ENCODE measurements around the gene CNOT4. TPM values are rescaled to one million over a fixed set of nuclear protein-coding genes. Genes with fewer than 3 reads are reported as not detected.
"Not testable (repeated sequence)": the region's sequence is repeated elsewhere in the genome, so short reads cannot be mapped to it uniquely, and the experiment has no call there.

Gene CNOT4
- total RNA-seq, 1 experiment from 2014 or later = 15.3 TPM

DNA sequence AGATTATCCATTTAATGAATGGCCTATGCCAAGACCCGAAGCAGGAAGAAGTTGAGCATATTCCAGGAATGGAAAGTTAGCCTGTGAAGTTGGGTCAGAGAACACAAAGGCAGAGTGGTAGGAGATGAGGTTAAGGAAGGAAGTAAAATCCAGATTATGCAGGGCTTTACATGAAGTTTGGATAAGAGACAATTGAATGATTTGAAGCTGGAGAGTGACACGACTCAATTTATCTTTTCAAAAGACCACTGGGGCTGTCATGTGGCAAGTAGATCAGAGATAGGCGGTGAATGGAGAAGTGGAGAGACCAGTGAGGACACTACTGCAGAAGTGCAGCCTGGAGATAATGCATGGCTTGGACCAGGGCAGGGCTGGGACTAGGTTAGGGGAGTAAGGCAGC is 7.2 kb upstream of the CNOT4 start:
- no peak for DNase-seq (ENCODE audit: extremely low read depth, low read depth)

DNA sequence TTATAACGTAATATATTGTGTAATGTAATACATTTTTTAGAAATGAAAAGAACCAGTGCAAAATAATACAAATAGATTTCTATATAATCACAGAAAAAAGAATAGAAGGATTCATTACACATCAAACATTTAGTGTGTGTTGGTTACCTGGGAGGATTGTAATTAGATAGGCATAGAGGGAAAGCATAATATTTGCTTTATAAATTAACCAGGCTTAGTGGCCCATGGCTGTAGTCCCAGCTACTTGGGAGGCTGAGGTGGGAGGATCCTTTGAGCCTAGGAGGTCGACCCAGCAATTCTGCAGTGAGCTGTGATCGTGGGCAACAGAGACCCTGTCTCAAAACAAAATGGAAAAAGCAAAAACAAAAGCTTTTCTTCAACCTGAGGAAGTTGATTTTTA is 5.0 kb upstream of the CNOT4 start:
- DNase-seq (ENCODE audit: extremely low read depth, low read depth) = no peak

DNA sequence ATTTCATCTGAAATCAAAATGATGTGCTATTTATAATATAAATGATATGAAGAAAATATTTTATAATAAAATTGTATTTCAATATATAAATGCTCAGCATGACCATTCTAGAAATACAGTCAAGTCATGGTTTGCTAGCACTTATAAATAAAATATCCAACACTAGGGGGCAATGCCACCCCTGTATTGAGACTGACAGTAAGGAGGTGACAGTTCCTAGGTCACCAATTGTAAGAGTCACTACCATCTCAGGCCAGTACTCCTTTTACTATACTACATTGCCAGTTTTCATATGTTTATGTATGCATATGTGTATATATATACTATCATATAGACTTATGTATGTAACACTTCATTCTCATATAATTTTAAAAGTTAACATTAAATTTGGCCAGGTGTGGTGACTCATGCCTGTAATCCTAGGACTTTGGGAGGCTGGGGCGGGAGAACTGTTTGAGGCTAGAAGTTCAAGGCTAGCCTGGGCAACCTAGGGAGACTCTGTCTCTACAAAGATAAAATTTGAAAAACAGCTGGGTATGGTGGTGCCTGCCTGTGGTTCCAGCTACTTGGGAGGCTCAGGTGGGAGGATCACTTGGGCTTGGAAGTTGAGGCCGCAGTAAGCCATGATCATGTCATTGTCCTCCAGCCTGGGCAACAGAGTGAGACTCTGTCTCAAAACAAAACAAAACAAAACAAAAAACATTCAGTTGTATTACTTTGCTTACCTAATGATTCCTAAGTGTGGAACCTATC is 2.4 kb upstream of the CNOT4 start:
- DNase-seq (ENCODE audit: extremely low read depth, low read depth) = peak; percentile 87

DNA sequence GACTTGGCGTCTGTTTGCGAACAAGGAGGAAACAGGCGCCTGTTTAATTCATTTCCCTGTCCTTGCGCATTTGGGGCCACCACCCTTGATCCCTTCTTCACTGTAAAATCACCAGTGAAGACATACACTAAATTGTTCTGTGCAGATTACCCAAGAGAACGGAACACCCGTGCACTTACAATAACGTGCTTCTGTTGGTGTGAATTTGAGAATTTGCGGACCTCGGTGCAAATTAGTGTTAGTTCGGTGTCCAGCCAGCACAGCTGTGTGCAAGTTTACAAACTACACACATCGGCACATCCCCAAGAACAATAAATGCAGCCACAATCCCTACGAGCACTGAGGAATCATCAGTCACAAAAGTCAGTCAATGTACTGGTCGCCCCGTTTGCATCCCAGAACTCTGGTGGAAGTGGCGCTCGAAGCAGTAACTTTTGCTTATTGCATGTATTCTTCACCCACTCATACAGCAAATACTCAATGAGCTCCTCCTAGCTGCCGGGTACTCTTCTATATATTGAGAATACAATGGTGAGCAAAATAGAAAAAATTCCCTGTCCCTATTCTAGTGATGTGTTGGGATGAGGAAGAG is 786 bp upstream of the CNOT4 start:
- peak; percentile 35 for DNase-seq (ENCODE audit: extremely low read depth, low read depth)

DNA sequence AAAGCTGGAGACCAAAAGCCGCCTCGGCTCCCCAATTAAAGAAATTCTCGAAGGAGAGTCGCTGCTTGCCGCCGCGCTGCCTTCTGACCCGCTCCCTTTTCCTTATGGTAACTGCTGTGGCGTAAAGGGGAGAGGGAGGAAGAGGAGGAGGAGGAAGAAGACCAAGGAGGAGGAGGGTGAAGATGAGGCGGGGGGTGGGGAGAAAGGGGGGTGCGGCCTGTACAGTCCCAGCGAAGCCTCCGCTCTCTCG is 388 bp downstream of the CNOT4 start:
- DNase-seq (ENCODE audit: extremely low read depth, low read depth) = no peak

DNA sequence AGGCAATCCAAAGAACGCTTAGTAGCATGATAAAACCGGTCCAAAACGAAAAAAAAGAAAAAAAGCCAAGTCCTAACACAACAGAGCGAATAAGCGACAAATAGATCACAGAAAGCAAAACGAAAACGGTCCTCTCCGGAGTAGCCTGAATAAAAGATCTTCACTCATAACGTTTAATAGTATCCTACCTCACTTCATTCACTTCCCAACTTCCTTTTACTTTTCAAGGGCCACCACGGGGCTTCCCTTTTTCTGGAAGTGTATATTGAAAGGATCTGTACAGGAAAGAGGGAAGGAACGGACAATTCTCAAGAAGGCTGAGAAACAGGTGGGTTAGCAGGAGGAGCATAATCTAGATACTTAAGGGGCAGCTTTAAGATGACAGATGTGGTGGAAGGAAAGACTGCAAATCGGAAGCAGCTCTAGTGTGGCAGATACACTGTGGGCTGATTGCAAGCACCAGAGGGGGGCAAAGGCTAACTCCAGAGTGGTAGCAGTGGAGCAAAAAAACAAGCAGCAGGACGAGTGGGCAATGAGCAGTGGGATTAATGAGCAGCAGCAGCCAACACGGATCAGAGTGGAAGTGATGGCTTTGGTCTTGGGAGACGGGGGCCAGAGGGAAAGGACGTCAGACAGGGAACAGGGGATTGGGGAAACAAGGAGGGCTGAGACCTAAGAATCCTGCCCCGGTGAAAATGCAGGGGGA is 866 bp downstream of the CNOT4 start:
- peak; percentile 15 for DNase-seq (ENCODE audit: extremely low read depth, low read depth)

DNA sequence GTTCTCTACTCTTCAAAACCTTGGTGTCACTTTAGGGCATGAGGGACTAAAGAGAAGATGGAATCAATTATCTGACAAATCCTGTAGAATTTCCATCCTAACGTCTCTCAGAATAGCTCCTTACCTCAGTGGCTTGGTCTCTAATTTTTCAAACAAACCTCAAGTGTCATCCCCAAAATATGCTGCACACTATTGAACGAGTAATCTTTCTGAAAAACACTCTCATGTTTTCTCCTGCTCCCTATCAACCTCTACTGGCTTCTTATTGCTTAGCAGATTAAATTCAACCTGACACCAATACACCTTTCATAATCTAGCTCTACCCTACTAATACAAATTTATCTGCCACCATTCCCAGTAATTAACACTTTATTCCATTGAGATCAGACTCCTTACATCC is 8.5 kb downstream of the CNOT4 start:
- DNase-seq (ENCODE audit: extremely low read depth, low read depth) = no peak

DNA sequence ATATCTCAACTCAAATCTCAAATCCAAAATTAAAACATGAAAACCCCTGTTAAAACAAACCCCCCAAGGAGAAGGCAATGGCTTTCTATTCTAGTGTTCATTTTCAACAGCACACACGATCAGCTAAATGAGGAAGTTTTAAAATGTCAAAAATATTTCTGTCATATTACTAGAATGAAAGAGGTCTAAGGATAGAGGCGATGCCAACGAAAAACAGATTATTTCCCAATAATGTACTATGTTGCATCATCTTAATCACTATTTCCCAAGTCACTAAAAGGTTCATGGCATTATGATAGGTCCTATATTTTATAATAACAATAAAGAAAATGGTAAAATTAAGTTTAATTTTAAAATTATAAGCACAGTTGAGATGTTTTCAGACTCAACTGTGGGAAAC is 10.1 kb downstream of the CNOT4 start:
- DNase-seq (ENCODE audit: extremely low read depth, low read depth) = no peak

DNA sequence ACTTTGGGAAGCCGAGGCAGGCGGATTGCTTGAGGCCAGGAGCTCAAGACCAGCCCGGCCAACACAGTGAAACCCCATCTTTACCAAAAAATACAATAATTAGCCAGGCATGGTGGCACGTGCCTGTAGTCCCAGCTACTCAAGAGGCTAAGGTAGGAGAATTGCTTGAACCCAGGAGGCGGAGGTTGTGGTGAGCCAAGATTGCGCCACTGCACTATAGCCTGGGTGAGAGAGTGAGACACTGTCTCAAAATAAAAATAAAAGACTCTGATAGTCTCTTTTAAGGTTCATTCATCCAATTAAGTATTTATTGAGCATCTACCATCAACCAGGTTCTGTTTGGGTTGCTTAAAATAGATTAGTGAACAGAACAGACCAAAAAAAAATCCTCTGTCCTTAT is 12.7 kb downstream of the CNOT4 start:
- not testable (repeated sequence) for DNase-seq (ENCODE audit: extremely low read depth, low read depth)

DNA sequence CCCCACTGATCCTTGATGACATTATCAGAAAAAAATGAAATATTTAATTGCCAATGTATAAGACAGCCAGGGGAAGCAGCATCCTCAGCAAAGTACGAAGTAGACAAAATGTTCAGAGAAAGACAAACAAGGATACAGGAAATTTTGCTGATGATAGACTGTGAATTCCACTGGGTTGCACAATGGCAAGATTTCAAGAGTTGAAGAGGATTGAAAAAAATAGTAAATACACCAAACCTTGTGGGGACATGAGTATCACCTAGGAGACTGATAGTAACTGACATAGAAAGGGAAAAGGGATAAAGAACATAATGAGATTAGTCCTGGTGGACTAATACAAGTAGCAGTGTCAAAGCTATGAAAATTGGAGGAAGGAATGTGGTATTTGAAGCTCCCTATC is 16.5 kb downstream of the CNOT4 start:
- DNase-seq (ENCODE audit: extremely low read depth, low read depth) = no peak

DNA sequence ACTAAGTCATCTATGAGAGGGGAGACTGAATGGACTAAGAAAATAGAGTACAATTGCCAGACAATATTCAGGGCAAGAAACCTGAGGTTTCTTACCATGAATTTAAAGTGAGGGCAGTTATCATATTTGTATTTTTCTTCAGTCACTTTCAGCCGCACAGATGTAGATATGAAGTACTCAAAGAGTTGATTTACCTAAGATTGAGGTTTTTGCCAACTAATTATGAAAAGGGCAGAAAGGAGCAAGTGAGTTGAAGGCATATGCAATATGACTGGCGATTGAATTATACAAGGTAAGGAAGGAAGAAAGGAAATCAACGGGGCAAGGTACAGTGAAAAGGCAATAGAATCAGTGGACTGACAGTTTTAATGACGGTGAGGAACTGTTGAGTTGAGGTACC is 17.8 kb downstream of the CNOT4 start:
- DNase-seq (ENCODE audit: extremely low read depth, low read depth) = no peak

DNA sequence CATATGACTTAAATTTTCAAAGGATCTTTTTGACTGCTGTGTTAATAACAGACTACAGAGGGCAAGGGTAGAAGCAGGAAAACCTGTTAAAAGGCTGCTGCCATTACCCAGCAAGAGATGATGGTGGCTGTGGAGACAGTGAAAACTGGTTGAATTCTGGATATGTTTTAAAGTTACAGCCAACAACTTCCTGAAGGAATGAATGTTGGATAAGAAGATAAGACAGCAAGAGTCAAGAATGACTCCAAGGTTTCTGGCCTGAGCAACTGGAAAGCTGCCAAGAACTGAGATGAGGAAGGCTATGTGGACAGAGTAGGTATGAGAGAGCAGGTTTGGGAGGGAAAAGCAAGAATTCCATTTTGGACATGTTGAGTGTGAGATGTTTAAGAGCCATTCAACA is 19.1 kb downstream of the CNOT4 start:
- DNase-seq (ENCODE audit: extremely low read depth, low read depth) = no peak

DNA sequence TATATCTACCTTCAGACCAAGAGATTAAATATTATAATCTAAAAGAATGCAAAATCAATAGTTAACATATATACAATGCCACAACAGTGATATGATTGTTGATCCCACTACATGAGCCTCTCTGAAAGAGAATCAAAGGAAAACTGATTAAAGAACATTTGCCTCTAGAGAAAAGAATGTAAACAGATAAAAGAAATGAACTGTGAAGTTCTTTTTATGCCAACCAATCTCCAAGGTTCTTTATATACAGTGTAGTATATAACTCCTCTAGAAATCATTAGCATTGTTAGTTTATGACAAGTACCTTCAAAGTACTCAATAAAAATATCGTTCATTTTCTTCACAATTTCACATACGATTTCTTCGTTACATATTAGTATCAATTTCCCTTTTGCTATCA is 20.1 kb downstream of the CNOT4 start:
- DNase-seq (ENCODE audit: extremely low read depth, low read depth) = no peak

DNA sequence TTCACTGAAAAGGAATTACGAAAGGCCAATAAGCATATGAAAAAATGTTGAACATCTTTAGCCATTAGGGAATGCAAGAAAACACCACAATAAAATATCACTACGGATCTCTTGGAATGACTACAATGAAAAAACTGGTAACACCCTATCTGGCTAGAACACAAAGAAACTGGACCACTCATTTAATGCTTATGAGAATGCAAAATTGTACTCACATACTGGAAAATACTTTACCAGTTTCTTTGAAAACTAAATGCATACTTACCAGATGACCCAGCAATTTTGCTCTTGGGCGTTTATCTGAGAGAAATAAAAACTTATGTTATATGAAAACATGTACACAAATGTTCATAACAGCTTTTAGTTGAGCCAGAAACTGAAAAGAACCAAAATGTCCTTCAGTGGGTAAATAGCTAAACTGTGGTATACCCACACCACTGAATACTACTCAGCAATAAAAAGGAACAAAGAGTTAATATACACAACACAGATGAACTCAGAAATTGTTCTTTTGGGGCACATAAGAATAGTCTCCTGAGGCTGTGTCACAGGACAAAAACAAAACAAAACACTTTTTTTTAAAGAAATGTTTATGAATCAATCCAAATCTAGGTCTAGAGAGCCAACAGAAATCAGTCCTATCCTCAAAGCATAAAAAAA is 23.5 kb downstream of the CNOT4 start:
- no peak for DNase-seq (ENCODE audit: extremely low read depth, low read depth)

DNA sequence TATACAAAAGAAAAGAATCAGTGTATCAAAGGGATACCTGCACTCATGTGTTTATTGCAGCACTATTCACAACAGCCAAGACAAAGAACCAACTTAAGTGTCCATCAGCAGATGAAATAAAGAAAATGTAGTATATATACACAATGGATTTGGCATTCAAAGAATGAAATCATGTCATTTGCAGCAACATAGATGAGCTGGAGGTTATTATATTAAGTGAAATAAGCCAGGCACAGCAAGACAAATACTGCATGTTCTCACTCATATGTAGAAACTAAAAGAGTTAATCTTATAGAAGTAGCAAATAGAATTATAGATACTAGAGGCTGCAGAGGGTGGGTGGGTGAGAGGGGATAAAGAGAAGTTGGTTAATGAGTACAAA is 28.3 kb downstream of the CNOT4 start:
- DNase-seq (ENCODE audit: extremely low read depth, low read depth) = no peak

DNA sequence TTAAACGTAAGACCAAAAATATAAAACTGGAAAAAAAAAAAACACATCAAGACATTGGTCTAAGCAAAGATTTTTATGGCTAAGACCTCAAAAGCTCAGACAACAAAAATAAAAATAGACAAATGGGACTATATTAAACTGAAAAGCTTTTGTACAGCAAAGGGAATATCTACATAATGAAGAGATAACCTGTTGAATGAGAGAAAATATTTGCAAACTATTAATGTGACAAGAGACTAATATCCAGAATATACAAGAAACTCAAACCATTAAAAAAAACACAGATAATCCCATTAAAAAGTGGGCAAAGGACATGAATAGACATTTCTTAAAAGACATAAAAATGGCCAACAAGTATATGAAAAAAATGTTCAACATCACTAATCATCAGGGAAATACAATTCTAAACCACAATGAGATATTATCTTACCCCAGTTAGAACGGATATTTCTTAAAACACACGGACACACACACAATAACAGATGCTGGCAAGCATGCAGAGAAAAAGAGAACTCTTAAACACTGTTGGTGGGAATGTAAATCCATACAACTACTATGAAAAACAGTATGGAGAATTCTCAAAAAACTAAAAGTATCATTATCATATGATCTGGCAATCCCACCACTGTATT is 28.8 kb downstream of the CNOT4 start:
- DNase-seq (ENCODE audit: extremely low read depth, low read depth) = no peak

DNA sequence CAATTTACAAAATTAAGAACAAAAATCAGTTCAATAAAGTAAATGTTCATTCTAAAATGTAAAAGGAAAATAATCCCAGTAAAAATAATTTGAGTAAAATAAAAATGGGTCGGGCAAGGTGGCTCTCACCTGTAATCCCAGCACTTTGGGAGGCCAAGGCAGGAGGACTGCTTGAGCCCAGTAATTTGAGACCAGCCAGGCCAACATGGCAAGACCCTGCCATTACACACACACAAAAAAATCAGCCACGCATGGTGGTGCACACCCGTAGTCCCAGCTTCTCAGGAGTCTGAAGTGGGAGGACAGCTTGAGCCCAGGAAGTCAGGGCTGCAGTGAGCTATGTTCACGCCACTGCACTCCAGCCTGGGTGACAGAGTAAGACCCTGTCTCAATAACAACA is 34.4 kb downstream of the CNOT4 start:
- DNase-seq (ENCODE audit: extremely low read depth, low read depth) = no peak

DNA sequence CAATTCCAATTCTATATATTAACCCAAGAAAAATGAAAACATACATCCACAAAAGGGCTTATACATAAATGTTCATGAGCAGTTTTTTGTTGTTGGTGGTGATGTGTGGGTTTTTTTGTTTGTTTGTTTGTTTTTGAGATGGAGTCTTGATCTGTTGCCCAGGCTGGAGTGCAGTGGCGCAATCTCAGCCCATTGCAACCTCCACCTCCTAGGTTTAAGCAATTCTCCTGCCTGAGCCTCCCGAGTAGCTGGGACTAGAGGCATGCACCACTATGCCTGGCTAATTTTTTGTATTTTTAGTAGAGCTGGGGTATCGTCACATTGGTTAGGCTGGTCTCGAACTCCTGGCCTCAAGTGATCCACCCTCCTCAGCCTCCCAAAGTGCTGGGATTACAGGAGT is 40.2 kb downstream of the CNOT4 start:
- not testable (repeated sequence) for DNase-seq (ENCODE audit: extremely low read depth, low read depth)

DNA sequence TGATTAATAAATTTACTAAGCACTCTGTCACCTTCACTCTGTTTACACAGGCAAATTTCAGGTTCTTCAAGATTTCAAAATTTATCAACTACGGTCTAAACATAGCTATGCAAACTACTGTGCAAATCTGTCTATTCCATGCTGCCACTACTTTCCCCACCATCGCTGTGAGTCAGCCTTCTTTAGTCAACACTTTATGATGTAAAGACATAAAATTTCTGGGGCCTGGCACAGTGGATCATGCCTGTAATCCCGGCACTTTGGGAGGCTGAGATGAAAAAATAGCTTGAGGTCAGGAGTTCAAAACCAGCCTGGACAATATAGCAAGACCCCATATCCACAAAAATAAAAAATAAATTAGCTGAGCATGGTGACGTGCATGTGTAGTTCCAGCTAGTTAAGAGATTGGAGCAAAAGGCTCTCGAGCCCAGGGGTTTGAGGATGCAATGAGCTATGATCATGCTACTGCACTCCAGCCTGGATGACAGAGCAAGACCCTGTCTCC is 42.6 kb downstream of the CNOT4 start:
- no peak for DNase-seq (ENCODE audit: extremely low read depth, low read depth)

DNA sequence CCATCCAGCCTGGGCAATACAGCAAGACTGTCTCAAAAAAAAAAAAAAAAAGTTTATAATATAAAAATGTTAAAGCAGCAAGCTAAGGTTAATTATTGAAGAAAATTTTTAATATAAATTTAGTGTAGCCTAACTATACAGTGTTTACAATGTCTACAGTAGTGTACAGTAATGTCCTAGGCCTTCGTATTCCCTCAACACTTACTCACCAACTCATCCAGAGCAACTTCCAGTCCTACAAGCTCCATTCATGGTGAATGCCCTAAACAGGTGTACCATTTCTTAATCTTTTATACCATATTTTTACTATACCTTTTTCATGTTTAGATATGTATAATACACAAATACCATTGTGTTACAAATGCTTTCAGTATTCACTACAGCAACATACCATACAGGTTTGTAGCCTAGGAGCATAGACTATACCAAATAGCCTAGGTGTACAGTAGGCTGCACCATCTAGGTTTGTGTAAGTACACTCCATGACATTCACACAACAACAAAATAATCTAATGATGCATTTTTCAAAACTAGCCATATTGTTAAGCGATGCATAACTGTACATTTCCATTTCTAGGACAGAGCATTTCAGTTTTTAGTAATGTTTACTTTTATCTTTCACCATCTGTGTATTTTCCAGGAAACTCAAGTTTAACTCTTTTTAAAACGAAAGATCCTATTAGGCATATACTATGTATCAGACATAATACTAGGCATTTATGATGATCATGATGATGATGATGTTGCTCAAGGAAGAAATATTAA is 43.3 kb downstream of the CNOT4 start:
- DNase-seq (ENCODE audit: extremely low read depth, low read depth) = no peak
